Effector memory CD8-positive, alpha-beta T cell (primary cell): ENCODE data around the gene SIX1.

ENCODE experiments used
- ATAC-seq: fragments of 150-1000 bp; cut with Tn5 transposase; replicated peaks from 2 replicates; pipeline ENCODE4 v1.10.0; 2021; ENCODE audit warnings: mild to moderate bottlenecking, moderate library complexity
- DNase-seq, 3 experiments: peaks; one replicate each; pipeline ENCODE4 v3.0.0; 2021
- H3K27ac Mint-ChIP-seq, 2 donors: one replicate each; pipeline ENCODE4 v1.8.0; 2022; ENCODE audit warnings: mild to moderate bottlenecking in 2 of 2, mixed read lengths in 2 of 2, moderate library complexity in 2 of 2
- H3K27me3 Mint-ChIP-seq, 2 donors: one replicate each; pipeline ENCODE4 v1.8.0; 2022; ENCODE audit warnings: mixed read lengths in 2 of 2
- H3K36me3 Mint-ChIP-seq: one replicate; pipeline ENCODE4 v1.8.0; 2022; ENCODE audit warnings: mild to moderate bottlenecking, moderate library complexity, mixed read lengths; ENCODE audit not compliant: insufficient read depth
- H3K4me1 Mint-ChIP-seq, 2 donors: one replicate each; pipeline ENCODE4 v1.8.0; 2022; ENCODE audit warnings: low read depth in 2 of 2, mixed read lengths in 2 of 2
- H3K4me3 Mint-ChIP-seq, 2 donors: one replicate each; pipeline ENCODE4 v1.8.0; 2022; ENCODE audit warnings: mild to moderate bottlenecking in 2 of 2, mixed read lengths in 2 of 2, moderate library complexity in 2 of 2
- H3K9me3 Mint-ChIP-seq, 2 donors: one replicate each; pipeline ENCODE4 v1.8.0; 2022; ENCODE audit warnings: mixed read lengths in 2 of 2

SIX1 gene

GRCh38 chr14:60651796-60652673 is 2.8 kb upstream of the SIX1 start:
- ATAC-seq (no peak), DNase-seq (no peak)
- no peaks in the 10 kb centered on the region for H3K9me3 Mint-ChIP-seq
- H3K4me1 Mint-ChIP-seq = peaks cover 39 to 51% of the 10 kb centered on the region in 2 donors
- H3K36me3 Mint-ChIP-seq = peaks cover 3% of the 10 kb centered on the region
- H3K27me3 Mint-ChIP-seq = peaks cover 82 to 100% of the 10 kb centered on the region in 2 donors
- peak overlapping the region; percentile 20 to 44 for H3K4me3 Mint-ChIP-seq
- H3K27ac Mint-ChIP-seq = no peak overlapping the region

GRCh38 chr14:60651086-60651795 is 2.0 kb upstream of the SIX1 start:
- Mint-ChIP-seq H3K27ac (no peak overlapping the region), H3K4me3 (no peak overlapping the region), H3K9me3 (no peaks in the 10 kb centered on the region), H3K27me3 (peaks cover 87 to 100% of the 10 kb centered on the region in 2 donors), H3K36me3 (peaks cover 7% of the 10 kb centered on the region), H3K4me1 (peaks cover 39 to 52% of the 10 kb centered on the region in 2 donors)
- ATAC-seq = no peak
- DNase-seq = no peak

DNA sequence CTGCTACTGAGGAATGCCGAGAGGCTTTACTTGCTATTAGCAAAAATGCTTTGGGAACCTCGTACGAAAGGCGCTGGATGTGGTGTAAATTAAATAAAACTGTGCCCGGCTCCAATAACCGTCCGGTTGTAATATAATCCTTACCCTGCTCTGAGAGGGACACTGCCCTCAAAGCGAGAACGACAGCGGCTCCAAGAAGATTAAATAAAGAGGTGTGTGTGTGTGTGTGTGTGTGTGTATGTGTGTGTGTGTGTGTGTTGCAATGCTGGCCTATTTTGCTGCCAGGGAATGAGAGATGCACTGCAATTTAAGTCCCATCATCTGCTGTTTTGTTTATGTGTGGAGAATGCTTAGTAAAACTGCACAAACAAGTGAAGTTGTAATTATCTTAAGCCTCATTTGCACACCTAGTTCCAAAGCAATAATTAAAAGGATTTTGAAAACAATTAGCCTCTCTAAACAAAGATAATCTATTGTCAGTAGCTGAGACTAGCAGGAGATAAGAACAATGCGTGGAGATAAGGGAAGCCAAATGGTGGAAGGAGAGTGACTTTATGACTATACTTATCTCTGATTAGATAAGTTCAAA is 1.2 kb upstream of the SIX1 start:
- ATAC-seq (no peak), DNase-seq (no peak)
- peak overlapping the region; percentile 60 to 67 for H3K4me3 Mint-ChIP-seq
- no peak overlapping the region for H3K27ac Mint-ChIP-seq
- peaks cover 87 to 100% of the 10 kb centered on the region in 2 donors for H3K27me3 Mint-ChIP-seq
- H3K9me3 Mint-ChIP-seq = no peaks in the 10 kb centered on the region
- H3K4me1 Mint-ChIP-seq = peaks cover 33 to 47% of the 10 kb centered on the region in 2 donors
- peaks cover 7% of the 10 kb centered on the region for H3K36me3 Mint-ChIP-seq

DNA sequence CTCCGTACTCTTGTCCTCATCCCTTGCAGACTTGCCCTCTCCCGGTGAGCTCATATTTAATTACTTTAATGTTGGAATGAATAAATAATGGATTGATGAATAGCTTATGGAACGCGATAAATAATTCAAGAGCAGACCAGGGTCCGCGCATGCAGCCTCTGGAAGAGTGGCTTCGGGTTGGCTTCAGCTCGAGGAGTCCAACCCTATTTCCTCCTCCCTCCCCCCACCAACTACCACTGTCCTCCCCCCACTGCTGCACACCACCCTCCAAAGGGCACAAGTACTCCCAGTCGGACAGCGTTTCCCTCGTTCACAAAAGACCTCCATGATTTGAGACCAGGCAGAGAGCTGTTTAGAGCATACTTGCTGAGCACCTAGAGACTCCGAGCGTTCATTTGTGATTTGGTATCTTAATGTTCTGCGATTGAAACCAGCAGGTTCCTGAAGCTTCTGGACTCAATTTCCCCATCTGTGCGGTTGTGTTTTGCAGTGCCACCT is 647 bp upstream of the SIX1 start:
- Mint-ChIP-seq H3K4me1 (peaks cover 29 to 43% of the 10 kb centered on the region in 2 donors), H3K9me3 (no peaks in the 10 kb centered on the region), H3K4me3 (peak overlapping the region; percentile 60 to 67), H3K27ac (no peak overlapping the region), H3K27me3 (peaks cover 87 to 100% of the 10 kb centered on the region in 2 donors), H3K36me3 (peaks cover 7% of the 10 kb centered on the region)
- DNase-seq = no peak
- ATAC-seq = no peak

DNA sequence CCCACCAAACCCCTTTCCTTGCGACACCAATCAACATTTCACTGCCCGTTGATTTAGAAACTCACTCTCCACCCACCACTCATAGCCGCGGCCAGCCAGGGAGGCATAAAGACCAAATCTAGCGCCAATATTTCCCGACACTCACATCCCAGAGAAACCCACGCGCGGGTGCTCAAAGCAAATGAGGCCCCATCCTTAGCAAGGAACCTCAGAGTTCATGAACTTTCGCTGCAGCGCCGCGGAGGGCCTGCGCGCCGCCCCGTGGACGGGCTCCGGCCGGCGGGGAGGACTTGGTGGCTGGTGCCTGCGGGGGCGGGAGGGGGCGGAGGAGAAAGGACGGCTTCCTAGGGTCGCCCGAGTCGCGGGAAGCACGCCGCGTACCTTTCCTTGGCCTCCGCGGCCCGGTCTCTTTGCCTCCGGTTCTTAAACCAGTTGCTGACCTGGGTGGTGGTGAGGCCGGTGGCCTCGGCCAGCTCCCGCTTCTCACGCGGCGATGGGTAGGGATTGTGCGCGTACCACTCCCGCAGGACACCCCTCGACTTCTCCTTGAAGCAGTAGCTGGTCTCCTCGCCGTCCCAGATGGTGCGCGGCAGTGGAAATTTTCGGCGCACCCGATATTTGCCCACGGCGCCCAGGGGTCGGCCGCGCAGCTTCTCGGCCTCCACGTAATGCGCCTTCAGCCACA is 886 bp downstream of the SIX1 start:
- no peak for ATAC-seq
- Mint-ChIP-seq H3K27ac (no peak overlapping the region), H3K36me3 (peaks cover 11% of the 10 kb centered on the region), H3K4me1 (peaks cover 29 to 43% of the 10 kb centered on the region in 2 donors), H3K27me3 (peaks cover 87 to 100% of the 10 kb centered on the region in 2 donors), H3K9me3 (no peaks in the 10 kb centered on the region), H3K4me3 (peak overlapping the region; percentile 62 to 74)
- no peak for DNase-seq

- no peak for DNase-seq
- Mint-ChIP-seq H3K9me3 (no peaks in the 10 kb centered on the region), H3K27ac (no peak overlapping the region), H3K4me3 (peak overlapping the region; percentile 62 to 74), H3K36me3 (peaks cover 12% of the 10 kb centered on the region), H3K4me1 (peaks cover 29 to 46% of the 10 kb centered on the region in 2 donors), H3K27me3 (peaks cover 87 to 100% of the 10 kb centered on the region in 2 donors)
- no peak for ATAC-seq
These were observed 1.4 kb downstream of the SIX1 start for GRCh38 chr14:60647837-60648248.

GRCh38 chr14:60647081-60647836 is 2.0 kb downstream of the SIX1 start:
- DNase-seq (no peak), ATAC-seq (no peak)
- peaks cover 85 to 100% of the 10 kb centered on the region in 2 donors for H3K27me3 Mint-ChIP-seq
- no peak overlapping the region for H3K27ac Mint-ChIP-seq
- peak overlapping the region; percentile 62 to 74 for H3K4me3 Mint-ChIP-seq
- H3K9me3 Mint-ChIP-seq = no peaks in the 10 kb centered on the region
- peaks cover 12% of the 10 kb centered on the region for H3K36me3 Mint-ChIP-seq
- peaks cover 27 to 47% of the 10 kb centered on the region in 2 donors for H3K4me1 Mint-ChIP-seq

DNA sequence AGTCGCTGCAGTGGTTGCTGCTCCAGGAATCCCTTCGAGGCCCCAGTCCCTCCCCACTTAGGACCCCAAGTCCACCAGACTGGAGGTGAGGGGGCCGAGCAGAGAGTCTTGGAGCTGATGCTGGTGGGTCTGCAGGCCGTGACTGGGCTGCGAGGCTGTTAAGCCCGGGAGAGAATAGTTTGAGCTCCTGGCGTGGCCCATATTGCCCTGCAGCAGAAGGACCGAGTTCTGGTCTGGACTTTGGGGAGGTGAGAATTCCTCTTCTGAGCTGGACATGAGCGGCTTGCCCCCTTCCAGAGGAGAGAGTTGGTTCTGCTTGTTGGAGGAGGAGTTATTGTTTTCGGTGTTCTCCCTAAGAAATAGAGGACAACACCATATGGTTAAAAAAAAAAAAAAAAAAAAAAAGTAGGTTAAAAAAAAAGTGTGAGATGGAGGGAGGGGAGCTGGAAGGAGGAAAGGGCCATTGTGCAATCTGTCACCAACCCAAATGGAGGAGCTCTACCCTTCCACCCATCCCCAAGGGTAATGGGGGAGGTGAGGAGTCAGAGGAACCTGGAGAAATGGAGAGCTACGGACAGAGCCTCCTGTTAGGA is 3.0 kb downstream of the SIX1 start:
- peaks cover 12% of the 10 kb centered on the region for H3K36me3 Mint-ChIP-seq
- peak overlapping the region in 1 of 2 donors; percentile 50 for H3K4me3 Mint-ChIP-seq
- H3K27ac Mint-ChIP-seq = no peak overlapping the region
- H3K4me1 Mint-ChIP-seq = peaks cover 22 to 44% of the 10 kb centered on the region in 2 donors
- H3K27me3 Mint-ChIP-seq = peaks cover 84 to 100% of the 10 kb centered on the region in 2 donors
- DNase-seq = no peak
- no peaks in the 10 kb centered on the region for H3K9me3 Mint-ChIP-seq
- no peak for ATAC-seq

GRCh38 chr14:60645126-60645741 is 4.0 kb downstream of the SIX1 start:
- H3K9me3 Mint-ChIP-seq = no peaks in the 10 kb centered on the region
- ATAC-seq (no peak), DNase-seq (no peak)
- H3K36me3 Mint-ChIP-seq = peaks cover 12% of the 10 kb centered on the region
- H3K4me3 Mint-ChIP-seq = no peak overlapping the region
- H3K4me1 Mint-ChIP-seq = peaks cover 22 to 44% of the 10 kb centered on the region in 2 donors
- H3K27me3 Mint-ChIP-seq = peaks cover 86 to 100% of the 10 kb centered on the region in 2 donors
- no peak overlapping the region for H3K27ac Mint-ChIP-seq

DNA sequence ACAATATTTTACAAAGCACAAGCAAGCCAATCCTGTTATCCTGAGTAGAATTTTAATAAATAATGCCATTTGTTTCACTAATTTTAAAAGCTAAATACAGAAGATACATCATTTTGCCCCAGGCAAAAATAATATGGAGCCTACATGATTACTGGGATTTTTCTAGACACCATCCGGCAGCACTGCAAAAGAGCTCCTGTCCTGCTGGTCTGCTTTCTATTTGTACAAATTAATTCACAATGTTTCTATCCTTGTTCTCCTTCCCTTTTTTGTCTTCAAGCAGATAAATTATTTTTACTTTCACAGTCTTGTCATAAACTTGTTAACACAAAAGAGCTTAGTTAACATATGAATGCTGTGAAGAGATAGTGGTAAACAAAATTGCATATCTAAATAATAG is 4.6 kb downstream of the SIX1 start:
- Mint-ChIP-seq H3K9me3 (no peaks in the 10 kb centered on the region), H3K4me3 (no peak overlapping the region), H3K4me1 (peaks cover 18 to 41% of the 10 kb centered on the region in 2 donors), H3K27me3 (peaks cover 86 to 100% of the 10 kb centered on the region in 2 donors), H3K27ac (no peak overlapping the region), H3K36me3 (peaks cover 12% of the 10 kb centered on the region)
- ATAC-seq (no peak), DNase-seq (no peak)

GRCh38 chr14:60643463-60644314 is 5.6 kb downstream of the SIX1 start:
- Mint-ChIP-seq H3K4me1 (peaks cover 16 to 37% of the 10 kb centered on the region in 2 donors), H3K9me3 (no peaks in the 10 kb centered on the region), H3K4me3 (peak overlapping the region in 1 of 2 donors; percentile 70), H3K27me3 (peaks cover 93 to 100% of the 10 kb centered on the region in 2 donors), H3K27ac (no peak overlapping the region), H3K36me3 (peaks cover 12% of the 10 kb centered on the region)
- DNase-seq (no peak), ATAC-seq (no peak)
